ENCODE data around the gene TFCP2.

GRCh38 chr12:51174501-51174900 is 1.6 kb upstream of the TFCP2 start:
- no peak for TF ChIP-seq POLR2AphosphoS5 (IDR thresholded peaks at IDR 0.05; ENCODE audit: low read depth, low read length)
- TF ChIP-seq POLR2A (IDR thresholded peaks at IDR 0.05; ENCODE audit: low read depth, low read length) = no peak
- TF ChIP-seq TAF1 (IDR thresholded peaks at IDR 0.05; ENCODE audit: borderline replicate concordance, low read depth, low read length) = no peak
